Neuronal stem cell (in vitro differentiated cells): Measurements from ENCODE around the gene ANO9.

ENCODE experiments used
- DNase-seq: peaks from one replicate; pipeline ENCODE4 v3.0.0-alpha.2; 2013; ENCODE audit warnings: low spot score
- H2AFZ ChIP-seq: one replicate; pipeline ENCODE4 v1.6.1; 2013; ENCODE audit warnings: mild to moderate bottlenecking, low read length, inconsistent platforms
- H2AK5ac ChIP-seq: 2 replicates; pipeline ENCODE4 v1.6.1; 2013; ENCODE audit warnings: low read depth, mild to moderate bottlenecking, inconsistent platforms, low read length, moderate library complexity, mixed read lengths
- H2BK120ac ChIP-seq: 2 replicates; pipeline ENCODE4 v1.6.1; 2013; ENCODE audit warnings: low read depth, mild to moderate bottlenecking, inconsistent platforms, low read length, moderate library complexity, mixed read lengths
- H2BK12ac ChIP-seq: one replicate; pipeline ENCODE4 v1.6.1; 2013; ENCODE audit warnings: low read length, inconsistent platforms
- H2BK15ac ChIP-seq: 2 replicates; pipeline ENCODE4 v1.6.1; 2013; ENCODE audit warnings: mild to moderate bottlenecking, low read length, inconsistent platforms, mixed read lengths
- H2BK5ac ChIP-seq: one replicate; pipeline ENCODE4 v1.6.1; 2013; ENCODE audit warnings: inconsistent platforms, mild to moderate bottlenecking, low read length, moderate library complexity
- H3K14ac ChIP-seq: one replicate; pipeline ENCODE4 v1.6.1; 2013; ENCODE audit warnings: low read length, inconsistent platforms
- H3K18ac ChIP-seq: 2 replicates; pipeline ENCODE4 v1.6.1; 2013; ENCODE audit warnings: low read length, inconsistent platforms
- H3K23ac ChIP-seq: 2 replicates; pipeline ENCODE4 v1.6.1; 2013; ENCODE audit warnings: low read depth, mild to moderate bottlenecking, mixed read lengths, low read length, inconsistent platforms; ENCODE audit not compliant: poor library complexity
- H3K27ac ChIP-seq: replicated peaks from 3 replicates; pipeline ENCODE4 v1.5.1; 2013; ENCODE audit warnings: low read length, inconsistent platforms
- H3K27me3 ChIP-seq, 3 experiments: 2 replicates each; pipeline ENCODE4 v1.6.1; 2013; ENCODE audit warnings: low read length in 3 of 3, mild to moderate bottlenecking in 2 of 3, inconsistent platforms in 1 of 3, low read depth in 1 of 3, mixed read lengths in 1 of 3, moderate library complexity in 1 of 3; ENCODE audit not compliant: control insufficient read depth in 3 of 3, insufficient read depth in 3 of 3
- H3K36me3 ChIP-seq, 2 donors: replicated peaks in 1 of 2; 2 replicates each; pipeline ENCODE4 v1.6.1; 2013; ENCODE audit warnings: low read length in 2 of 2; ENCODE audit not compliant: control insufficient read depth in 2 of 2, insufficient read depth in 2 of 2
- H3K4ac ChIP-seq: 2 replicates; pipeline ENCODE4 v1.6.1; 2013; ENCODE audit warnings: inconsistent platforms, mild to moderate bottlenecking, low read length, moderate library complexity
- H3K4me1 ChIP-seq, 2 donors: 1 replicate in 1 of 2; 2 replicates in 1 of 2; pipeline ENCODE4 v1.6.1; 2013; ENCODE audit warnings: low read length in 2 of 2, low read depth in 1 of 2; ENCODE audit not compliant: control insufficient read depth in 2 of 2, insufficient read depth in 1 of 2
- H3K4me2 ChIP-seq: one replicate; pipeline ENCODE4 v1.6.1; 2013; ENCODE audit warnings: mild to moderate bottlenecking, low read length, inconsistent platforms; ENCODE audit not compliant: insufficient read depth, poor library complexity, severe bottlenecking
- H3K4me3 ChIP-seq, 2 donors: 2 replicates each; pipeline ENCODE4 v1.5.1; 2013; ENCODE audit warnings: low read length in 2 of 2, mild to moderate bottlenecking in 2 of 2, inconsistent platforms in 1 of 2, moderate library complexity in 1 of 2
- H3K79me1 ChIP-seq: one replicate; pipeline ENCODE4 v1.6.1; 2013; ENCODE audit warnings: low read depth, mild to moderate bottlenecking, inconsistent platforms, low read length, moderate library complexity
- H3K9ac ChIP-seq: one replicate; pipeline ENCODE4 v1.6.1; 2013; ENCODE audit warnings: mild to moderate bottlenecking, low read depth, low read length, inconsistent platforms; ENCODE audit not compliant: poor library complexity
- H3K9me3 ChIP-seq, 2 donors: replicated peaks in 1 of 2; 2 replicates each; pipeline versions ENCODE3 to v1.6.1; 2013; ENCODE audit warnings: low read length in 2 of 2, mild to moderate bottlenecking in 2 of 2, inconsistent platforms in 1 of 2, low read depth in 1 of 2, mixed read lengths in 1 of 2, moderate library complexity in 1 of 2; ENCODE audit not compliant: control insufficient read depth in 2 of 2, insufficient read depth in 1 of 2
- H4K8ac ChIP-seq: one replicate; pipeline ENCODE4 v1.6.1; 2013; ENCODE audit warnings: low read depth, mild to moderate bottlenecking, inconsistent platforms, low read length, moderate library complexity
- H4K91ac ChIP-seq: one replicate; pipeline ENCODE4 v1.6.1; 2013; ENCODE audit warnings: low read length, low read depth, mild to moderate bottlenecking, inconsistent platforms; ENCODE audit not compliant: poor library complexity
- WGBS, 2 donors: extraction: QIAGEN DNeasy Blood & Tissue Kit; methylation state at CpG; one replicate each; pipeline ENCODE4 v1.1.7; 2013; ENCODE audit warnings: missing lambda C conversion rate in 2 of 2, mixed read lengths in 1 of 2; ENCODE audit not compliant: insufficient read length in 2 of 2, insufficient replicate concordance in 1 of 2; ENCODE audit errors: extremely low coverage in 2 of 2; 5-methylcytosine and 5-hydroxymethylcytosine counted together

ANO9 gene

GRCh38 chr11:395866-396265 lies 45.9 kb downstream of the ANO9 start:
- no peak for DNase-seq
- Histone ChIP-seq H2BK15ac (peak overlapping the region; percentile 55), H2BK120ac (no peak overlapping the region), H3K36me3 (no peaks in the 10 kb centered on the region), H3K23ac (peak overlapping the region; percentile 80), H4K91ac (no peak overlapping the region), H3K4me1 (peaks cover 6 to 8% of the 10 kb centered on the region in 2 donors), H4K8ac (peak overlapping the region; percentile 43), H3K14ac (peak overlapping the region; percentile 56), H2AFZ (no peak overlapping the region), H2AK5ac (peak overlapping the region; percentile 97), H3K9ac (peak overlapping the region; percentile 21), H3K27ac (no peak overlapping the region), H3K79me1 (peaks cover 5% of the 10 kb centered on the region), H3K18ac (peak overlapping the region; percentile 76), H3K4ac (no peak overlapping the region), H2BK12ac (peak overlapping the region; percentile 84), H2BK5ac (peak overlapping the region; percentile 82), H3K9me3 (peaks cover 0 to 6% of the 10 kb centered on the region in 2 donors), H3K4me2 (no peak overlapping the region), H3K27me3 (peaks cover 0 to 3% (median 0%) of the 10 kb centered on the region in 3 experiments), H3K4me3 (no peak overlapping the region)
- no CpG with 5 or more reads among the region's 11 CpGs for WGBS, 2 donors

DNA sequence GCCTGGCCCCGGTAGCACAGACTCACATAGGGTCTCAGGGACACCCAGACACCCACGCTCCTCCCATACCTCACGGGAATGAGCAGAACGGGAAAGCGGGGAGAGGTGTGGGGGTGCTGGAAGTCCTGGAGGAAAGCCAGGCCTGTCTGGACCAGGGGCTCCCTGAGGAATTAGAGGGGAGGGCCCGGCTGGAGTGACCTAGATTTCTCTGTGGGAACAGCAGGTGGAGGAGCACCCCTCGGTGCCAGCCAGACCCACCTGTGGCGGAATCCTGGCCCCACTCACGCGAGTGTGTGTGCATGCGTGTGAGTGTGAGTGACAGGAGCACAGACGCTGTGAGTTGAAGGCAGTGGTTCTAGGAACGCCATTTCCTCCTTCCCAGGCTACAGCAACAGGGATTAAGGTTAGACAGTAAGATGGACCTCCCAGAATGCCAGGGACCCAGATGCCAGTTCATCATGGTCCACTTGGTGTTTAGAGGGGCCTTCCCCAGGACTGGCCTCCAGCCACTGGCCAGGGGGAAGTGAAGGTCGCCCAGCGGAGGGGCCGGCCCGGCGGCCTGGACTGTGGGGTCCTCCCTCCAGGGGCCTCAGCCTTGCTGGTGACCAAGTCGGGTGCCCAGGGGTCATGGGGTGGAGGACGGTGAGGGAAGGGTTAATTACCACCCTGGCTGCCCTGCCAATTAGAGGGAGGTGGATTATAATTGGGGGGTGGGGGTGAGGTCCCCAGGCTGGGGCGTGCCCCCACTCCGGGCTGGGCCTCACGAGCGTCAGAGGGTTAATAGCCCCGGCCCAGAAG lies 46.8 kb downstream of the ANO9 start:
- Histone ChIP-seq H3K36me3 (no peaks in the 10 kb centered on the region), H3K4me1 (peaks cover 6 to 8% of the 10 kb centered on the region in 2 donors), H2BK15ac (peak overlapping the region; percentile 99), H2AK5ac (peak overlapping the region; percentile 97), H3K4ac (no peak overlapping the region), H3K79me1 (peaks cover 5% of the 10 kb centered on the region), H3K27me3 (peaks cover 0 to 1% (median under 1%) of the 10 kb centered on the region in 3 experiments), H4K8ac (peak overlapping the region; percentile 93), H4K91ac (no peak overlapping the region), H2BK120ac (no peak overlapping the region), H3K23ac (peak overlapping the region; percentile 80), H3K18ac (peak overlapping the region; percentile 96), H3K4me2 (peak overlapping the region; percentile 18), H2BK5ac (peak overlapping the region; percentile 82), H2AFZ (no peak overlapping the region), H3K9ac (no peak overlapping the region), H2BK12ac (peak overlapping the region; percentile 22), H3K4me3 (no peak overlapping the region), H3K27ac (no peak overlapping the region), H3K9me3 (peaks cover 0 to 5% of the 10 kb centered on the region in 2 donors), H3K14ac (no peak overlapping the region)
- no peak for DNase-seq
- WGBS, 2 donors = no CpG with 5 or more reads among the region's 25 CpGs

- H3K36me3 ChIP-seq = no peaks in the 10 kb centered on the region
- H3K79me1 ChIP-seq = peaks cover 5% of the 10 kb centered on the region
- DNase-seq = no peak
- H3K9me3 ChIP-seq = peaks cover 0 to 3% of the 10 kb centered on the region in 2 donors
- H4K91ac ChIP-seq = no peak within 1 kb of the TSS
- peak within 1 kb of the TSS; percentile 18 for H3K4me2 ChIP-seq
- H2BK120ac ChIP-seq = peak within 1 kb of the TSS; percentile 9
- H2AFZ ChIP-seq = peak within 1 kb of the TSS; percentile 59
- peaks cover 6 to 8% of the 10 kb centered on the region in 2 donors for H3K4me1 ChIP-seq
- peak within 1 kb of the TSS; percentile 99 for H2BK15ac ChIP-seq
- H3K27me3 ChIP-seq = peaks cover 0 to 4% (median 0%) of the 10 kb centered on the region in 3 experiments
- H3K27ac ChIP-seq = no peak within 1 kb of the TSS
- H3K4ac ChIP-seq = peak within 1 kb of the TSS; percentile 53
- H3K23ac ChIP-seq = peak within 1 kb of the TSS; percentile 80
- H3K9ac ChIP-seq = peak within 1 kb of the TSS; percentile 60
- peak within 1 kb of the TSS; percentile 94 for H2BK12ac ChIP-seq
- peak within 1 kb of the TSS; percentile 31 for H3K14ac ChIP-seq
- H2AK5ac ChIP-seq = peak within 1 kb of the TSS; percentile 97
- no peak within 1 kb of the TSS for H2BK5ac ChIP-seq
- H3K18ac ChIP-seq = peak within 1 kb of the TSS; percentile 96
- H3K4me3 ChIP-seq = no peak within 1 kb of the TSS
- peak within 1 kb of the TSS; percentile 93 for H4K8ac ChIP-seq
- WGBS, 2 donors = no CpG with 5 or more reads among the region's 57 CpGs
Measured at GRCh38 chr11:394034-394857, 47.6 kb downstream of the ANO9 start, which contains the start of gene PKP3. Gene PKP3 (plus strand): TSS chr11:394209. CDS start chr11:394293, 84 bp downstream.
